Lung (tissue), 12 donors: ENCODE measurements around the gene CCT5. TPM values are rescaled to one million over a fixed set of nuclear protein-coding genes. Genes with fewer than 3 reads are reported as not detected.
A peak's percentile ranks its signal among the peaks of the same experiment; 100 is the strongest.

ENCODE experiments used
- ATAC-seq: fragments of 200-7000 bp; cut with Tn5 transposase; one replicate; pipeline ENCODE4 v1.9.1; 2020; ENCODE audit warnings: moderate number of reproducible peaks; ENCODE audit not compliant: insufficient read depth, low FRiP score
- DNase-seq, 3 donors: peaks; one replicate each; pipeline ENCODE4 v3.0.0-alpha.2; 2013 to 2017
- H3K27ac ChIP-seq, 2 donors: one replicate each; pipeline ENCODE4 v1.5.1; 2013; ENCODE audit warnings: mild to moderate bottlenecking in 2 of 2, moderate library complexity in 2 of 2, control low read depth in 1 of 2, inconsistent platforms in 1 of 2, low read depth in 1 of 2, low read length in 1 of 2
- H3K27me3 ChIP-seq, 3 donors: one replicate each; pipeline ENCODE4 v1.5.1; 2013; ENCODE audit warnings: low read length in 2 of 3; ENCODE audit not compliant: control insufficient read depth in 3 of 3, insufficient read depth in 3 of 3
- H3K36me3 ChIP-seq, 4 donors: one replicate each; pipeline ENCODE4 v1.5.1; 2013; ENCODE audit warnings: low read length in 4 of 4, mild to moderate bottlenecking in 1 of 4, moderate library complexity in 1 of 4; ENCODE audit not compliant: control insufficient read depth in 4 of 4, insufficient read depth in 4 of 4
- H3K4me1 ChIP-seq, 5 donors: one replicate each; pipeline ENCODE4 v1.5.1; 2013; ENCODE audit warnings: low read length in 5 of 5, mild to moderate bottlenecking in 2 of 5, moderate library complexity in 1 of 5; ENCODE audit not compliant: control insufficient read depth in 5 of 5, insufficient read depth in 5 of 5
- H3K4me3 ChIP-seq: one replicate; pipeline ENCODE4 v1.5.1; 2013; ENCODE audit warnings: mild to moderate bottlenecking, control low read depth, moderate library complexity
- H3K9ac ChIP-seq, 2 donors: one replicate each; pipeline ENCODE4 v1.5.1; 2013; ENCODE audit warnings: low read length in 2 of 2, control low read depth in 1 of 2; ENCODE audit not compliant: insufficient read depth in 1 of 2
- H3K9me3 ChIP-seq, 4 donors: one replicate each; pipeline ENCODE4 v1.5.1; 2013; ENCODE audit warnings: low read length in 3 of 4, mild to moderate bottlenecking in 1 of 4, moderate library complexity in 1 of 4; ENCODE audit not compliant: control insufficient read depth in 4 of 4, insufficient read depth in 3 of 4
- WGBS, 2 donors: extraction: QIAGEN DNeasy Blood & Tissue Kit; methylation state at CpG; one replicate each; pipeline ENCODE4 v1.1.7; 2013; 5-methylcytosine and 5-hydroxymethylcytosine counted together
- polyA plus RNA-seq, 2 donors: library from polyadenylated mRNA; stranded (reverse); fragments of 200-250 nt; gene quantifications; one replicate each; pipeline ENCODE4 v1.2.1, GENCODE V29; 2013
- total RNA-seq, 2 donors: library from RNA; depleted of rRNA in 1 of 2; stranded (reverse); fragments of >200 nt in 1 of 2; gene quantifications; one replicate each; pipeline ENCODE4 v1.2.1, GENCODE V29; 2014 to 2021
- TF ChIP-seq, protein P1 (sequence below): IDR thresholded peaks from 2 replicates; pipeline ENCODE4 v1.5.1; 2012; ENCODE audit warnings: mild to moderate bottlenecking; ENCODE audit errors: control extremely low read depth, extremely low read depth
- donor health status: control.
- donor health status: control.
- donor health status: Bipolar disorder and iron deficiency.
- donor health status: healthy.
- donor health status: DM: yes; HTN: yes; CAD: no.

Gene CCT5
- total and polyA plus RNA-seq, 4 donors, result 127 to 257 (median 155) TPM

DNA sequence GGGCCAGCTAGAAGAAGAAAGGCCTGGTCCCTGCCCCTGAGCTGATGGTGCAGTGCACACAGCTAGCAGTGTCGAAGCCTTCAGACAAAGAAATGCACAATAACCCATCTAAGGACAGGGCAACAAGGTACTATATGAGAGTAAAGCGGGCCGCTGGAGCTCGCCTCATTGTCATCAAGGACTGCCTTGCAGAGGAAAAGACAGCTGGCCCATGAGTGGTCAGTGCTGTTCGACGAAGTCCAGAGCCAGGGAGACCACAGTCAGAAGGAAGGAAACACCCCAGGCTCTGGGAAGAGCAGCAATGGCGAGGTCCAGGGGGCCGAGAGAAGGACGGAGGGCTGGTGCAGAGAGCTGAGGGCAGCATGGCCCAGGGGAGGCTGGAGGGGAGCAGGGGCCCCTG, 17.7 kb upstream of the CCT5 start:
- Histone ChIP-seq H3K27ac (no peak overlapping the region), H3K9ac (no peak overlapping the region), H3K4me3 (no peak overlapping the region), H3K4me1 (no peaks in the 10 kb centered on the region), H3K27me3 (no peaks in the 10 kb centered on the region), H3K9me3 (no peaks in the 10 kb centered on the region), H3K36me3 (peaks cover 0 to 9% (median 6%) of the 10 kb centered on the region in 4 donors)
- DNase-seq (no peak), ATAC-seq (no peak)
- TF ChIP-seq, protein P1, sequence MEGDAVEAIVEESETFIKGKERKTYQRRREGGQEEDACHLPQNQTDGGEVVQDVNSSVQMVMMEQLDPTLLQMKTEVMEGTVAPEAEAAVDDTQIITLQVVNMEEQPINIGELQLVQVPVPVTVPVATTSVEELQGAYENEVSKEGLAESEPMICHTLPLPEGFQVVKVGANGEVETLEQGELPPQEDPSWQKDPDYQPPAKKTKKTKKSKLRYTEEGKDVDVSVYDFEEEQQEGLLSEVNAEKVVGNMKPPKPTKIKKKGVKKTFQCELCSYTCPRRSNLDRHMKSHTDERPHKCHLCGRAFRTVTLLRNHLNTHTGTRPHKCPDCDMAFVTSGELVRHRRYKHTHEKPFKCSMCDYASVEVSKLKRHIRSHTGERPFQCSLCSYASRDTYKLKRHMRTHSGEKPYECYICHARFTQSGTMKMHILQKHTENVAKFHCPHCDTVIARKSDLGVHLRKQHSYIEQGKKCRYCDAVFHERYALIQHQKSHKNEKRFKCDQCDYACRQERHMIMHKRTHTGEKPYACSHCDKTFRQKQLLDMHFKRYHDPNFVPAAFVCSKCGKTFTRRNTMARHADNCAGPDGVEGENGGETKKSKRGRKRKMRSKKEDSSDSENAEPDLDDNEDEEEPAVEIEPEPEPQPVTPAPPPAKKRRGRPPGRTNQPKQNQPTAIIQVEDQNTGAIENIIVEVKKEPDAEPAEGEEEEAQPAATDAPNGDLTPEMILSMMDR, result no peak
- 94 to 98% methylated on average over 9 of the region's 9 CpGs for WGBS, 2 donors

DNA sequence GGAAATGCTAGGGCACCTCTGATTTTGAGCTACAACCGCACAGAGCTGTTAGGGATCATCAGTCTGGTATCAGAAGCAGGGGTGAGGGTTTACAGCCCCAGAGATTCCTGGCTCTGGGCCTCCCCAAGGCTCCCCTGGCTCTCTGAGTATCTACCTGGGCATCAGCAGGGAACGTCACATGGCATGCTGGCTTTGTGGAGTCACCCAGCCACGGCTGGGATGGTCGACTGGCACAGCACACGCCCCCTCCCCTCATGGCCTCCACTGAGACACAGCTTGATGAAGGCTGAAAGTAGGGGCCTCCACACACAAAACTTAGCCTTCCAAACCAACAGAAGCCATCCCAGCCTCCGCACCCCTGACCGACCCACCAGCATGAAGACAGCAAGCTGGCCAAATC, 17.1 kb upstream of the CCT5 start:
- Histone ChIP-seq H3K4me3 (no peak overlapping the region), H3K9ac (no peak overlapping the region), H3K27ac (no peak overlapping the region), H3K4me1 (no peaks in the 10 kb centered on the region), H3K27me3 (no peaks in the 10 kb centered on the region), H3K9me3 (no peaks in the 10 kb centered on the region), H3K36me3 (peaks cover 0 to 9% (median 6%) of the 10 kb centered on the region in 4 donors)
- WGBS, 2 donors, result 81 to 95% methylated on average over 7 of the region's 7 CpGs
- DNase-seq (no peak), ATAC-seq (no peak)
- TF ChIP-seq, protein P1, result no peak

DNA sequence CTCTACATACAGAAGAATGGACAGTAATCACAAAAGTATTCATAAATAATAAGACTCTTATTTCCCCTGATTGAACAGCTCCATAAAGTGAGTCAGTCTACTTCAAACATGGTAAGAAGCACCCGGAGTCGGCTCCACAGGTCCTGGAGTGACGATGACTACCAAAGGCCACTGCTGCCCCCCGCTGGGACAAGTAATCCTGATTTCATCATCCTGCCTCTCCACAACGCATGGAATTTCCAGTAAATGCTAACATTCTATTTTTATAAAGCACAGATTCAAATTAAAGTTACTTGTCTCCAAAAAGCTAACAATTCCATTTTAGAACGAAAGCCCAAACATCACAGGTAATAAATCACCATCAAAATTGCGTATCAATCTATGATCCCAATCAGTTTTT, 16.6 kb upstream of the CCT5 start:
- Histone ChIP-seq H3K36me3 (peaks cover 0 to 10% (median 7%) of the 10 kb centered on the region in 4 donors), H3K4me1 (no peaks in the 10 kb centered on the region), H3K27ac (no peak overlapping the region), H3K9me3 (no peaks in the 10 kb centered on the region), H3K27me3 (no peaks in the 10 kb centered on the region), H3K9ac (no peak overlapping the region), H3K4me3 (no peak overlapping the region)
- 52 to 84% methylated on average over 7 of the region's 7 CpGs for WGBS, 2 donors
- TF ChIP-seq, protein P1, result no peak
- DNase-seq (peak; percentile 59 to 66 (median 63)), ATAC-seq (peak; percentile 85)

DNA sequence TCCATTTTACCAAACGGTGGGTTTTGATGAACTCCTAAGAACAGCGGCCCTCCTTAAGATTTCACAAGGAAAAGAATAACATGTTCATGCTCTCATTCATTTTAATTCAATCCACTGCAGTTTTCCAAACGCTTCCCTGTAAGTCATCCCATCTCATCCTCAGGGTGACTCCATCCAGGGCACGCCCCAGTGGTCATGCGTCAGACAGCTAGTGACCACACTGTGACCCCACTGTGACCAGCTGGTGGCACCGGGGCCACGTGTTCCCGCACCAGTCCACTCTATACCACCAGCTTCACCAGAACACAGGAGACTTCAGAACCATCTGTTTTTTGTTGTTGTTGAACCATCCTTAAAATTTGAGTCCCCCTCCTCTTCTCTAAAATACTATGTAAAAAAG, 14.7 kb upstream of the CCT5 start:
- peaks cover 0 to 9% (median 5%) of the 10 kb centered on the region in 4 donors for H3K36me3 ChIP-seq
- DNase-seq (no peak), ATAC-seq (no peak)
- H3K9ac ChIP-seq, result no peak overlapping the region
- TF ChIP-seq, protein P1, result no peak
- 89 to 94% methylated on average over 8 of the region's 8 CpGs for WGBS, 2 donors
- no peaks in the 10 kb centered on the region for H3K9me3 ChIP-seq
- H3K27ac ChIP-seq, result no peak overlapping the region
- no peak overlapping the region for H3K4me3 ChIP-seq
- H3K4me1 ChIP-seq, result no peaks in the 10 kb centered on the region
- H3K27me3 ChIP-seq, result no peaks in the 10 kb centered on the region
